Type B pancreatic cell (in vitro differentiated cells): Measurements from ENCODE around the gene STPG1. TPM values are rescaled to one million over a fixed set of nuclear protein-coding genes. Genes with fewer than 3 reads are reported as not detected.

Experiments used
- DNase-seq: peaks from one replicate; pipeline ENCODE4 v3.0.0; 2021; ENCODE audit warnings: mixed read lengths; ENCODE audit not compliant: unreplicated experiment; ENCODE audit errors: extremely low spot score
- H3K27ac Mint-ChIP-seq: 2 replicates; pipeline ENCODE4 v1.8.0; 2021; ENCODE audit warnings: mild to moderate bottlenecking, mixed read lengths
- H3K27me3 Mint-ChIP-seq: 2 replicates; pipeline ENCODE4 v1.8.0; 2021; ENCODE audit warnings: mixed read lengths
- H3K36me3 Mint-ChIP-seq: 2 replicates; pipeline ENCODE4 v1.8.0; 2021; ENCODE audit warnings: mixed read lengths
- H3K4me1 Mint-ChIP-seq: one replicate; pipeline ENCODE4 v1.8.0; 2021; ENCODE audit warnings: mixed read lengths; ENCODE audit not compliant: unreplicated experiment
- H3K4me3 Mint-ChIP-seq: 2 replicates; pipeline ENCODE4 v1.8.0; 2021; ENCODE audit warnings: mild to moderate bottlenecking, mixed read lengths
- H3K9me3 Mint-ChIP-seq: 2 replicates; pipeline ENCODE4 v1.8.0; 2021; ENCODE audit warnings: mixed read lengths
- CTCF ChIP-seq: fragments of 200-600 bp; sonication (generic); conservative IDR thresholded peaks from 2 replicates; pipeline ENCODE4 v1.5.0; 2021; ENCODE audit warnings: antibody characterized with exemption, mild to moderate bottlenecking
- total RNA-seq: library from RNA; stranded (reverse); gene quantifications from 2 replicates; pipeline ENCODE4 v1.2.1, GENCODE V29; 2021; ENCODE audit warnings: low replicate concordance

Gene STPG1
- total RNA-seq, 1 donor from 2014 or later = 8.7 TPM

GRCh38 chr1:24324903-24325302 lies 88.7 kb downstream of the STPG1 start:
- DNase-seq = no peak
- Mint-ChIP-seq H3K27me3 (peaks cover 37% of the 10 kb centered on the region), H3K27ac (peak overlapping the region; percentile 83), H3K4me1 (peaks cover 18% of the 10 kb centered on the region), H3K9me3 (no peaks in the 10 kb centered on the region), H3K36me3 (peaks cover 3% of the 10 kb centered on the region), H3K4me3 (peak overlapping the region; percentile 79)
- no peak for TF ChIP-seq CTCF

- no peak for TF ChIP-seq CTCF
- peak overlapping the region; percentile 90 for H3K4me3 Mint-ChIP-seq
- H3K27me3 Mint-ChIP-seq = peaks cover 52% of the 10 kb centered on the region
- peak overlapping the region; percentile 83 for H3K27ac Mint-ChIP-seq
- H3K36me3 Mint-ChIP-seq = peaks cover 7% of the 10 kb centered on the region
- H3K4me1 Mint-ChIP-seq = peaks cover 32% of the 10 kb centered on the region
- H3K9me3 Mint-ChIP-seq = no peaks in the 10 kb centered on the region
- no peak for DNase-seq
Measured at GRCh38 chr1:24323281-24323680, 90.3 kb downstream of the STPG1 start.

GRCh38 chr1:24322470-24323177 lies 91.0 kb downstream of the STPG1 start:
- no peak for TF ChIP-seq CTCF
- H3K4me1 Mint-ChIP-seq = peaks cover 39% of the 10 kb centered on the region
- peaks cover 7% of the 10 kb centered on the region for H3K36me3 Mint-ChIP-seq
- DNase-seq = no peak
- H3K4me3 Mint-ChIP-seq = peak overlapping the region; percentile 90
- peak overlapping the region; percentile 83 for H3K27ac Mint-ChIP-seq
- H3K27me3 Mint-ChIP-seq = peaks cover 52% of the 10 kb centered on the region
- no peaks in the 10 kb centered on the region for H3K9me3 Mint-ChIP-seq

GRCh38 chr1:24321697-24322469 lies 91.7 kb downstream of the STPG1 start:
- Mint-ChIP-seq H3K36me3 (peaks cover 7% of the 10 kb centered on the region), H3K4me3 (peak overlapping the region; percentile 92), H3K9me3 (no peaks in the 10 kb centered on the region), H3K27ac (peak overlapping the region; percentile 94), H3K27me3 (peaks cover 52% of the 10 kb centered on the region), H3K4me1 (peaks cover 42% of the 10 kb centered on the region)
- DNase-seq = no peak
- no peak for TF ChIP-seq CTCF

GRCh38 chr1:24321126-24321525 lies 92.5 kb downstream of the STPG1 start:
- peaks cover 42% of the 10 kb centered on the region for H3K4me1 Mint-ChIP-seq
- H3K27ac Mint-ChIP-seq = peak overlapping the region; percentile 94
- no peak for TF ChIP-seq CTCF
- H3K27me3 Mint-ChIP-seq = peaks cover 52% of the 10 kb centered on the region
- no peak for DNase-seq
- H3K4me3 Mint-ChIP-seq = peak overlapping the region; percentile 92
- H3K36me3 Mint-ChIP-seq = peaks cover 7% of the 10 kb centered on the region
- no peaks in the 10 kb centered on the region for H3K9me3 Mint-ChIP-seq
